Measurements from ENCODE around the gene SLCO4A1. TPM values are rescaled to one million over a fixed set of nuclear protein-coding genes. Genes with fewer than 3 reads are reported as not detected.

SLCO4A1 gene
- total and polyA plus RNA-seq, 2 donors: 1.4 to 24.8 TPM

DNA sequence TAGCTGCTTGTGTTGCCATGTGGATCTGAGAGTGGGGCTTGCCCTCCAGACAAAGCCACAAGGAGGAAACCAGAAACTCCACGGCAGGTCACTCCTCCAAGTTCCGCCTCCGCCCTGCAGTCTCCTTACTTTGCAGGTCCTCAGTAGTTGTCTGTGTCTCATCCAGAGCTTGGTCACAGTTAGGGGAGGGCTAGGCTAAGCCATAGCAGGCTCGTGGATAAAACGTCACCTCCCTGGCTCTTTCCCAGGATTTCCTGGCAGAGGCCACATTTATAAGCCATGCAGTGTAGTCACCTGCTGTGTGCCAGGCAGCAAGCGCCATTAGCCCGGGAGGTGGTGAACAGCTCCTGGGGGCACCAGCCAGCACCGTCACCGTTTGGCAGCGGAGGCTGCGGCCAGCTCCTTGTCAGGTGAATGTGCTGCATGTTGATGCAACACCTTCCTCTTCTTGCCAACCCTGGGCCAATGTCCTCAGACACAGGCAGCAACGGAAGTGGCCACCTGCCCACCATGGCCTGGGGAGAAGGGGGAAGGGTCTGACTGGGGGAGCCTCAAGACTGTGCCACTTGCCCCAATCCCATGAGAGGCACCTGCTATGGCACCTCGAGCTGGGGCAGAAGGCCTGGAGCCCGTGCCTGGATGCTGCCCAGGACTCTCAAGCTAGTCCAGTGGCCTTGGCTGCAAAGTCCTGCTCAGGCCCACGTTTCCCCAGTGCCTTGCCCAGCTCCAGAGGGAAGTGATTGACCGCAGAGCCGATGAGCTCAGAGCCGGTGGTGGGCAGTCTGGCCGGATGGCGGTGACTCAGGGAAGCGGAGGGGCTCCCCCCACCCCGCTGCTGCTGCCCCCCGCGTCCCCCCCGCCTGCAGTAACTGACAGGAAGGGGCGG is 39.0 kb upstream of the SLCO4A1 start:
- 31% methylated on average over 26 of the region's 26 CpGs for WGBS
- no peak for DNase-seq (ENCODE audit: extremely low spot score)
- Histone ChIP-seq H3K27ac (ENCODE audit: low read depth) (no peak overlapping the region), H3K4me1 (ENCODE audit: insufficient read depth) (no peaks in the 10 kb centered on the region), H3K4me3 (ENCODE audit: low read depth, low read length) (no peak overlapping the region), H3K36me3 (ENCODE audit: insufficient read depth) (no peaks in the 10 kb centered on the region)

DNA sequence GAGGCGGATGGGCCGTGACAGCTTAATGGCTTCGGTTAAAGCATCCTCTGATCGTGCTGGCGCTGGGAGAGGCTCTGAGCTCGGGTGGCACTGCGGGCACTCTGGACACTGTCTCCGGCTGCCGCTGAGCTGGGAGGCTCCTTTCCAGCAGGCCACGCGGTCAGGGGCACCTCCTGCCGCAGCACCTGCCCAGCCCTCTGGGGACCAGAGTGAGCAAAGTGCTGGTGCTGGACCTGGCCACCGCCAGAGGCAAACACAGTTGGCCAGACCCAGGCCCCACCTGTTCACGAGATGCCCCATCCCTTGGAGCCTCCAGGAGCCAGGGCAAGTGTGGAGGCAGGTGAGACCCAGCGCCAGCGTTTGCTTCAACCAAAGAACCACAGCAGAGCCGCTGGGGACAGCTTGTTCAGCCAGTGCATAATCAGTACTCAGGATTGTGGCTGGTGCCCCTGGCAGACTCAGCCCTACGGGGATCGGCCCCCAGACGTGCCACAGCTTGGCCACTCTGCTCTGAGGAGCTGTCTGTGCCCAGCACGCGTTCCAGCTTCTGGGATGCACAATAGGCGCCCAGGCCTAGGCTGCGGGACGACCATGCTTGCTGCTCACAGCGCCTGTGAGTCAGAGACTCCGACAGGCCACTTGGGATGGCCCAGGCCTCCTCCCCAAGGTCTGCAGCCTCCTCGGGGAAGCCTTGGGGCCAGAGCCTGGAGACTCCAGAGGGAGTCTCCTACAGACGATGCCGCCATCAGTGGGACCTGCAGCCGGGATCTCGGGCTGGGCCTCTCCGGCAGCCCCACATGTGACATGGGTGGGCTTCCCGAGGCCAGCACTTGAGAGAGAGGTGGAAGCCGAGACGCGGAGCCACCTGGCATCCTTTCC is 38.2 kb upstream of the SLCO4A1 start:
- no peaks in the 10 kb centered on the region for H3K4me1 ChIP-seq (ENCODE audit: insufficient read depth)
- 68% methylated on average over 37 of the region's 37 CpGs for whole genome bisulfite sequencing
- H3K36me3 ChIP-seq (ENCODE audit: insufficient read depth): no peaks in the 10 kb centered on the region
- H3K4me3 ChIP-seq (ENCODE audit: low read depth, low read length): no peak overlapping the region
- no peak for DNase-seq (ENCODE audit: extremely low spot score)
- H3K27ac ChIP-seq (ENCODE audit: low read depth): no peak overlapping the region

DNA sequence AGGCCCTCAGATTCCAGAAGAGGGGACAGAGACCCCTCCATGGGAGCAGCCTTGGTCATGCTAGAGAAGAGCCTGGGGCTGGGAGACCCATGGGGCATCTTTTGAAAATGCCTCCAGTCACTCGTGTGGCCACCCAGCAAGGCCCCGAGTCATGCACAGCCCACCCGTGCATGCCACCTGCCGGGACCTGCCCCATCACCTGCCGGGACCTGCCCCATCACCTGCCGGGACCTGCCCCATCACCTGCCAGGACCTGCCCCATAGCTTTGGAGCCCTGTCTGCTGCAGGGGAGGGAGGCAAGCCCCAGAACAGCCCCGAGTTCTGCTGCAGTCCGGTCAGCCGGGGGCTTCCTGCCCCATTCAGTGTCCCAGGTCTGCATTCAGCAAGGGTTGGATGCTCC is 37.5 kb upstream of the SLCO4A1 start:
- H3K4me3 ChIP-seq (ENCODE audit: low read depth, low read length): no peak overlapping the region
- no peaks in the 10 kb centered on the region for H3K36me3 ChIP-seq (ENCODE audit: insufficient read depth)
- no peaks in the 10 kb centered on the region for H3K4me1 ChIP-seq (ENCODE audit: insufficient read depth)
- DNase-seq (ENCODE audit: extremely low spot score): no peak
- H3K27ac ChIP-seq (ENCODE audit: low read depth): no peak overlapping the region
- 78% methylated on average over 9 of the region's 9 CpGs for WGBS

DNA sequence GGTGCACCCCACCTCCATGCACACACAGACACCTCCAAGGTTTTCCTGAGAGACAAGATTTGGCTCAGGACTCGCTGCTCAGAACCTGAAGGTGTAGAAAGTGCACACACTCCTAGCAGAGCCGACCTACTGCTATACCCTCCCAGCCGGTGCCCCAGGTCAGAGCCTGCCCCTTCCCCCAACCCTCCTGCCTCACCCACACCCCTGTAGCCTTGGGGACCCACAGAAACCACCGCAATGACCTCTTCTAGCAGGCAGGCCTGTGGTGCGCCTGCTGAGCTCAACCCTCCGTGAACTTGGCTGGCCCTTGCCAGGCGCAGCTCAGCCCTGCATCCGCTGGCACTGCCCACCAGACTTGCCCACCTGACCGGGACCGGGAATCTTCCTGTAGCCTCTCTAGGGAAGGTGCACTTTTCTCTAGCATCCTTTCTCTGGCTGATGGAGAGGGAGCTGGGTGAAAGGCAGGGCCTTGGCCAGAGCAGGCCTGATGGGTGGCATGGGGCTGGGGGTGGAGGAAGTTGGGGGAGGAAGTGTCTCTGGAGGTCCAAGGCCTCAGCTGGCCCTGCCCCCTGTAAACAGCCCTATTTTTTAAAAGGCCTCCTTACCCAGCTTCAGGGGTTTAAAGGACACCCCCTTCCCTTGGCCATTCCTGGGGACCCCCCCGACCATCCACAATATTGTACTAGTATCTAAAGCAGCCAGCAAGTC is 36.9 kb upstream of the SLCO4A1 start:
- Histone ChIP-seq H3K27ac (ENCODE audit: low read depth) (no peak overlapping the region), H3K36me3 (ENCODE audit: insufficient read depth) (no peaks in the 10 kb centered on the region), H3K4me1 (ENCODE audit: insufficient read depth) (no peaks in the 10 kb centered on the region), H3K4me3 (ENCODE audit: low read depth, low read length) (no peak overlapping the region)
- 86% methylated on average over 11 of the region's 11 CpGs for WGBS
- DNase-seq (ENCODE audit: extremely low spot score): no peak

DNA sequence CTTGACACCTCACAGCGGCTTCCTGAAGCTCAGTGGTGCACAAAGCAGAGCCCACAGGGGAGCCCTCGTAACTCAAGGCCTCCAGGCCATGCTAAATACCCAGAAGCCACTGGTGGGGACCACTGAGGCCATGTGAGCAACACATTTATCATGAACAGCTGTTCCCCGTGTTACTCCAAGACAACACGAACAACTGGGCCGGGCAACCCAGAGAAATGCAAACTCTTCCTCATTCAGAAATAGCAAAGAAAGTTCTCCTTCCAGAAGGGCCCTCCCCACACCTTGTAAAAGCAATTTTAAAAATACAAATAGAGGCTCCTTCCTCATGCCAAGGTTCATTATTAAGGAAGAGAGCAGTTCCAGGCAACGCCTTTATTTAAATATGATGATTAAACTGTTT is 36.3 kb upstream of the SLCO4A1 start:
- 66% methylated on average over 6 of the region's 6 CpGs for WGBS
- no peaks in the 10 kb centered on the region for H3K36me3 ChIP-seq (ENCODE audit: insufficient read depth)
- no peaks in the 10 kb centered on the region for H3K4me1 ChIP-seq (ENCODE audit: insufficient read depth)
- no peak for DNase-seq (ENCODE audit: extremely low spot score)
- no peak overlapping the region for H3K27ac ChIP-seq (ENCODE audit: low read depth)
- no peak overlapping the region for H3K4me3 ChIP-seq (ENCODE audit: low read depth, low read length)

DNA sequence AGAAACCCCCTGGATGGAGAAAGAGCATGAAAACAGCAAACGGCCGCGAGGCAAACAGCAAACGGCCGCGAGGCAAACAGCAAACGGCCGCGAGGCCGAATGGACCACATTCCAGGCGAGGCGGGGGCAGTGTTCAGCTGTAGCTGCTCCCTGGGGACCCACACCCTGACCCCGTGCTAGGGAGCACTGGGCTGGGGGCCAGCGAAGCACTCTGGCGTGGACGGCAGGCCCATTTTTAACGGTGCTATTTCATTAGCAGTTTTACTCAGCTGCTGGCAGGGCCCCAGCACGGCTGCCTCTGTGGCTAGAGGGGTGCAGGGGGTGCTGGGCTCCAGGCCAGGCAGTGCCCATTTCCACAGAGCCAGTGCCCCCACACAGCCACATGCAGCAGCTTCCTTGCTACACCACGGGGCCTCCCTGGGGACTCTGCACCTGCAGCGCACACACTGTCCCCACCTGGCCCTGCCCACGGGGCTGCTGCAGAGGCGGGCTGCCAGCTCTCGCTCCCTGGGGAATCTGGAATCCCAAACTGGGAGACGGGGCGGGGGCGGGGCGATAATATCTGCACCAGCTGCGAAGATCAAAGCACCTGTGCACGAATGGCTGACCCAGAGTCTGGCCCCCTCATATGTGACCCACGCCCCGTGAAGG is 35.6 kb upstream of the SLCO4A1 start:
- WGBS: 52% methylated on average over 31 of the region's 31 CpGs
- Histone ChIP-seq H3K27ac (ENCODE audit: low read depth) (no peak overlapping the region), H3K4me3 (ENCODE audit: low read depth, low read length) (no peak overlapping the region), H3K36me3 (ENCODE audit: insufficient read depth) (no peaks in the 10 kb centered on the region), H3K4me1 (ENCODE audit: insufficient read depth) (no peaks in the 10 kb centered on the region)
- DNase-seq (ENCODE audit: extremely low spot score): no peak

DNA sequence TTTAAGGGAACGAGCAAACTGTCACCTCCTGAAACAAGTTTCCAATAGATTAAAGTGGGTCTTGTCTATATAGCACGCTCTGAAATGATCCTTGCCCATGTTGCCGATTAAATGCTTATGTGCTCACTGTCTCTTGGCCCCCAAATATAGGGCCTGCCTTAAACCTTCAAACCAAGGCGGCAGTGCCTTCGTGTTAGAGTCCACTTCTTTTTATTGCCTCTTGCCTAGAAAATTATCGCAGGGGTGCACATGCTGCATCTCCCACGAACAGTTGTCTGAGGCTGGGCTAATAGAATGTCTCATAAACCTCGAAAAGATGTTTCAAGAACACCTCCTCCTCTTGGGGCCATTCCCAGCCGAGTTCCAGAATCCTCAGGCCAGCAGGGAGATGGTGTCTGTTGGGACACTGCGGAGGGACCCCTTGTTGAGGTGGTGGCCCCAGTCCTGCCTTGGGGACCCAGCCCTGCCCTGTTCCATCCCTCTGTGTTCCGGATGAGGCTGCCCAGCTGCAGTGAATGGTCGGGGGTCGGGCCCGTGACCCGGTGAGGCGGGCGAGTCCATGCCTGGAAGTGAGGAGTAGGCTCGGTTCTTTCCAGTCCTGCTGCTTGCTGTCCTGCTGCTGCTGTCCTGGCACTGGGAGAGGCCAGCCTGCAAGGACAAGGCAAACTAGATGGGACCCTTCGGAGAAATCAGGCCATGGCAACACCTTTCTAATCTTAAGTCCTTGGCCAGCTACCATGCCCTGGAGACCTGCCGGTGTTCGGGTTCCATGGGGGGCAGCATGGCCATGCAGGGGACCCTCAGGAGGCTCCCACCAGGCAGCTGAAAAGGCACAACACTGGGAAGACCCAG is 34.7 kb upstream of the SLCO4A1 start:
- Histone ChIP-seq H3K36me3 (ENCODE audit: insufficient read depth) (no peaks in the 10 kb centered on the region), H3K4me1 (ENCODE audit: insufficient read depth) (no peaks in the 10 kb centered on the region), H3K27ac (ENCODE audit: low read depth) (no peak overlapping the region), H3K4me3 (ENCODE audit: low read depth, low read length) (no peak overlapping the region)
- no peak for DNase-seq (ENCODE audit: extremely low spot score)
- WGBS: 87% methylated on average over 21 of the region's 21 CpGs

DNA sequence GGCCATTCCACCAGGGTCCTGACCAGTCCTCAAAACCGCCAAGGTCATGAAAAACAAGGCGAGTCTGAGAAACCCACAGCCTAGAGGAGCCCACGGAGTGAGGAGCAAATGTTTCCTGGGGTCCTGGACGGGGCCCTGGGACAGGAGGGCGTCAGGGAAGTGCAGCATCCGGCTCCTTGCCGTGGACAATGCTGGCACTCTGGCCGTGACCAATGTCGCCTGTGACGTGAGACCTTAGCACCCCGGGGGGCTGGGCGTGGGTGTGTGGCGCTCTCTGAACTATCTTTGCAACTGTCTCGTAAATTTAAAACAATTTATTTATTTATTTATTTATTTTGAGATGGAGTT is 34.1 kb upstream of the SLCO4A1 start:
- no peak overlapping the region for H3K4me3 ChIP-seq (ENCODE audit: low read depth, low read length)
- H3K36me3 ChIP-seq (ENCODE audit: insufficient read depth): no peaks in the 10 kb centered on the region
- H3K27ac ChIP-seq (ENCODE audit: low read depth): no peak overlapping the region
- DNase-seq (ENCODE audit: extremely low spot score): no peak
- no peaks in the 10 kb centered on the region for H3K4me1 ChIP-seq (ENCODE audit: insufficient read depth)
- 92% methylated on average over 14 of the region's 14 CpGs for WGBS

DNA sequence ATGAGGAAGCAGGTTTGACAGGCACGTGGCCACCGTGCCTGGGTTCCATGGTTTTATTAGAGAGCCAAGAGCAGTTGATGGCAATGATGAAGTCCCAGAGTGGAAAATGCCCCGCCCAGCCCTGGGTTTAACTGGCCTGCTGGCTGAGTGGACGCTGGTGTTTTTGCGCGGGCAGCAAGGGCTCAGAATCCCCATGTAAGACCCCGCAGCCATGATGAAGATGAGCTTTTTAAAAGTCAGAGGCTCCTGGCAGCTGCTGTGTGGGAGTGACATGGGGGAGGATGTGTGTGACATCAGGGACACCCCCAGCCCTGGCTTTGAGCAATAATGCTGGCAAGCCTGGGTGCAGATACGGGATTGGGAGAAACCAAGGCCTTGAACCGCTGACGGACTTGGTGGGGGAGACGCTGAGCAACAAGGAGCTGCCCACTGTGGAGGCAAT is 33.0 kb upstream of the SLCO4A1 start:
- no peak overlapping the region for H3K4me3 ChIP-seq (ENCODE audit: low read depth, low read length)
- WGBS: 91% methylated on average over 11 of the region's 11 CpGs
- no peaks in the 10 kb centered on the region for H3K4me1 ChIP-seq (ENCODE audit: insufficient read depth)
- no peak overlapping the region for H3K27ac ChIP-seq (ENCODE audit: low read depth)
- H3K36me3 ChIP-seq (ENCODE audit: insufficient read depth): no peaks in the 10 kb centered on the region
- DNase-seq (ENCODE audit: extremely low spot score): no peak

DNA sequence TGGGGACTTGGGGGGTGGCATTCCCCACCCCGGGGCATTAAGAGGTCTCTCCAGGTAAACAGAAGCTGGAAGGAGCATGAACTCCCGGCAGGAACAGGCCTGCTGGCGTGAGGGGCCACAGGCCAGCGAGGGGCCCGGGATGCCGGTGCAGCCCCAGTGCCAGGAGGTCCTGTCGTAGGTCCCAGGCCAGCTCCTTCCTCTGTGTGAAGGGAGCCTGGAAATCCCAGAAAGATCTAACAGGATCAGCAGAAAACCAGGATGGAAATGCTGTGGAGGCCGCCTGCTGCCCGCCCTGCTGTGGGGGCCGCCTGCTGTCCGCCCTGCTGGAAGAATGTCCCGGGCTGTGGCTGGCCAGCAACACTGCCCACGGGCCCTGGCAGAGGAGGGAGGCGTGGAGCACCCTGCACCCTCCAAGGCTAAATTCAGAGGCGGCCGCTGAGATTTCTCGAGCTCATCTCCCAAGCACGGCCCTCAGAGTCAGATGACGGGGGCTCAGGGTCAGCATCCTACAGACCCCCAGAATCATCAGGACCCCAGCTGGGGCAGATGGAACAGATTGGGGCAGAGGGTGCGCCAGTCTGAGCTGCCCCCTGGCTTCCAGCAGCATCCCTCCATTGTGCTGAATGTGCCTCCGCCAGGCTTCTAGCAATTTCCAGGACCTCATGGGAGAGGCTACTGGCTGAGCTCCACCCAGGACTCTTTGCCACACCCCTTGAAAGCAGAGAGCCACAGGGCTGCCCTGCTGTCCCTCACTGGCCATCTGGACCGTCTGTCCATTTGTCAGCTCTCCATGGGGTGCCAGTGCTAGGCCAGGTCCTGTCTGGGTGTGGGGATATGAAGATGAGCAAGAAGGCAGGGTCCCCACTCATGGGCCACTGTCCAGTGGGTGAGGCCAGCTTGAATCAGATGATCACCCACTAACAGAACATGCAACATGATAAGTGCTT is 32.2 kb upstream of the SLCO4A1 start:
- H3K27ac ChIP-seq (ENCODE audit: low read depth): no peak overlapping the region
- DNase-seq (ENCODE audit: extremely low spot score): no peak
- no peak overlapping the region for H3K4me3 ChIP-seq (ENCODE audit: low read depth, low read length)
- WGBS: 79% methylated on average over 22 of the region's 22 CpGs
- H3K4me1 ChIP-seq (ENCODE audit: insufficient read depth): no peaks in the 10 kb centered on the region
- no peaks in the 10 kb centered on the region for H3K36me3 ChIP-seq (ENCODE audit: insufficient read depth)

DNA sequence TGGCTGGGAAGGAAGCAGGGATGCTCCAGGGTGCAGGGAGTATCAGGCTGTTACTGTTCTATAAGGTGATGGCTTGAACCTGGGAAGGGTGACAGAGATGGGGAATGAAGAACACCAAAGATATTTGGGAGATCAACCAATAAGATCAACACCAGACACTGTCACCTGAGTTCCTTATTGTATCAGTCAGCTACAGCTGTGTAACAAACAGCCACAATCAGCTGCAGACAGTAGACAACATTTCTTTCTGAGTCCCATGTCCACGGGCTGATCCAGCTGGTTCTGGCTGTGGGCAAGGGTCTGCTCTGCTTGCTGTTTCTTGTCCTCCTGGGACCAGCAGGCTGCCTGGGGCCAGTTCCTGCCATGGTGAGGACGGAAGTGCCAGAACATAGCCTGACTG is 31.3 kb upstream of the SLCO4A1 start:
- Histone ChIP-seq H3K36me3 (ENCODE audit: insufficient read depth) (no peaks in the 10 kb centered on the region), H3K4me1 (ENCODE audit: insufficient read depth) (no peaks in the 10 kb centered on the region), H3K27ac (ENCODE audit: low read depth) (no peak overlapping the region), H3K4me3 (ENCODE audit: low read depth, low read length) (no peak overlapping the region)
- 90% methylated on average over 2 of the region's 2 CpGs for WGBS
- DNase-seq (ENCODE audit: extremely low spot score): no peak

DNA sequence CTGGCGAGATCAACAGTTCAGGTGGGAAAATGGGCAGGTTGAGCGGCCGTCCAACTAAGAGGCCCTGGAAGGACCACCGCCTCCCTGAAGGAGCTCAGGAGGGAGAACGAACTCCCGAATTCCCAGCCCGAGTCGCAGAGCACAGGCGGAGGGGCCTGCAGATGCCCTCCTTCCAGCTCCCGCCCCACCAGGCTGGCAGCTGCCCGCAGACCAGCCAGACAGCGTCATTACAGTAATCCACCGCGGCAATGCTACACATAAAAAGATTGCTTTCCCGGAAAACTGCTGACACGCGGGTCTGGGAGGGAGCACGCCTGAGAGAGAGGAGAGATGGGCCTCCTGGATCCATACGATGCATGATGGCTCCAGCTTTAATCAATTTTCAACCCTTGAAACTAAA is 30.5 kb upstream of the SLCO4A1 start:
- no peak overlapping the region for H3K4me3 ChIP-seq (ENCODE audit: low read depth, low read length)
- no peak overlapping the region for H3K27ac ChIP-seq (ENCODE audit: low read depth)
- H3K36me3 ChIP-seq (ENCODE audit: insufficient read depth): no peaks in the 10 kb centered on the region
- 83% methylated on average over 19 of the region's 19 CpGs for WGBS
- DNase-seq (ENCODE audit: extremely low spot score): no peak
- no peaks in the 10 kb centered on the region for H3K4me1 ChIP-seq (ENCODE audit: insufficient read depth)

Data from urinary bladder (tissue), 4 donors.